Fibroblast of lung (primary cell): ENCODE data around the gene MAP6. TPM values are rescaled to one million over a fixed set of nuclear protein-coding genes. Genes with fewer than 3 reads are reported as not detected.

ENCODE experiments used
- DNase-seq, 2 donors: peaks; one replicate each; pipeline versions ENCODE4 v3.0.0 to v3.0.0-alpha.2; 2010; ENCODE audit warnings: low read depth in 2 of 2
- H2AFZ ChIP-seq: 2 replicates; pipeline ENCODE4 v1.5.1; 2012; ENCODE audit warnings: low read length, control low read depth, inconsistent platforms
- H3K27ac ChIP-seq: 2 replicates; pipeline ENCODE4 v1.5.1; 2011; ENCODE audit warnings: low read length, control low read depth; ENCODE audit not compliant: insufficient read depth
- H3K27me3 ChIP-seq: 2 replicates; pipeline ENCODE4 v1.5.1; 2011; ENCODE audit warnings: mild to moderate bottlenecking, low read length; ENCODE audit not compliant: control insufficient read depth, insufficient read depth
- H3K36me3 ChIP-seq: 2 replicates; pipeline ENCODE4 v1.5.1; 2011; ENCODE audit warnings: low read length; ENCODE audit not compliant: control insufficient read depth, insufficient read depth
- H3K4me1 ChIP-seq: 2 replicates; pipeline ENCODE4 v1.5.1; 2011; ENCODE audit warnings: low read length; ENCODE audit not compliant: control insufficient read depth, insufficient read depth; ENCODE audit errors: extremely low read depth
- H3K4me2 ChIP-seq: 2 replicates; pipeline ENCODE4 v1.5.1; 2011; ENCODE audit warnings: low read length, control low read depth; ENCODE audit not compliant: insufficient read depth; ENCODE audit errors: extremely low read depth
- H3K4me3 ChIP-seq, 4 experiments: fragments of 200-600 bp in 1 of 4; sonication (generic) in 1 of 4; replicated peaks in 1 of 4; 2 replicates each; pipeline ENCODE4 v1.5.1; 2011 to 2016; ENCODE audit warnings: low read length in 4 of 4, low read depth in 3 of 4, mild to moderate bottlenecking in 3 of 4, control low read depth in 2 of 4, inconsistent platforms in 1 of 4, mixed read lengths in 1 of 4; ENCODE audit not compliant: insufficient read depth in 1 of 4; ENCODE audit errors: control extremely low read depth in 1 of 4
- H3K79me2 ChIP-seq: 2 replicates; pipeline ENCODE4 v1.5.1; 2012; ENCODE audit warnings: mild to moderate bottlenecking, low read length, inconsistent platforms; ENCODE audit not compliant: control insufficient read depth, insufficient read depth
- H3K9ac ChIP-seq: 2 replicates; pipeline ENCODE4 v1.5.1; 2011; ENCODE audit warnings: mild to moderate bottlenecking, low read length, control low read depth; ENCODE audit not compliant: insufficient read depth
- H3K9me3 ChIP-seq: 2 replicates; pipeline ENCODE4 v1.5.1; 2012; ENCODE audit warnings: low read depth, low read length; ENCODE audit not compliant: control insufficient read depth, insufficient read depth
- H4K20me1 ChIP-seq: 2 replicates; pipeline ENCODE4 v1.5.1; 2011; ENCODE audit warnings: low read length; ENCODE audit not compliant: control insufficient read depth, insufficient read depth; ENCODE audit errors: extremely low read depth
- CTCF ChIP-seq, 2 donors: IDR thresholded peaks in 1 of 2; conservative IDR thresholded peaks in 1 of 2; 1 replicate in 1 of 2; 2 replicates in 1 of 2; pipeline ENCODE4 v1.5.1; 2011 to 2012; ENCODE audit warnings: low read length in 2 of 2, control low read depth in 1 of 2, inconsistent platforms in 1 of 2, low read depth in 1 of 2, mild to moderate bottlenecking in 1 of 2
- EZH2 ChIP-seq: IDR thresholded peaks from 2 replicates; pipeline ENCODE4 v1.5.1; 2012; ENCODE audit warnings: low read length, control low read depth, mild to moderate bottlenecking; ENCODE audit errors: missing control alignments
- polyA plus RNA-seq, 2 donors: library from polyadenylated mRNA; depleted of rRNA in 1 of 2; stranded (reverse) in 1 of 2; unstranded in 1 of 2; fragments of >200 nt; gene quantifications; 2 replicates each; pipeline ENCODE4 v1.2.1, GENCODE V29; 2011 to 2012; ENCODE audit warnings: missing spikeins in 1 of 2
- total RNA-seq: library from RNA; depleted of rRNA; stranded (reverse); fragments of >200 nt; gene quantifications from 2 replicates; pipeline ENCODE4 v1.2.1, GENCODE V29; 2014

MAP6 gene
- total and polyA plus RNA-seq, 2 donors (not counting 1 experiment from before 2014, with no cell fraction given): 0.17 to 1.0 TPM

DNA sequence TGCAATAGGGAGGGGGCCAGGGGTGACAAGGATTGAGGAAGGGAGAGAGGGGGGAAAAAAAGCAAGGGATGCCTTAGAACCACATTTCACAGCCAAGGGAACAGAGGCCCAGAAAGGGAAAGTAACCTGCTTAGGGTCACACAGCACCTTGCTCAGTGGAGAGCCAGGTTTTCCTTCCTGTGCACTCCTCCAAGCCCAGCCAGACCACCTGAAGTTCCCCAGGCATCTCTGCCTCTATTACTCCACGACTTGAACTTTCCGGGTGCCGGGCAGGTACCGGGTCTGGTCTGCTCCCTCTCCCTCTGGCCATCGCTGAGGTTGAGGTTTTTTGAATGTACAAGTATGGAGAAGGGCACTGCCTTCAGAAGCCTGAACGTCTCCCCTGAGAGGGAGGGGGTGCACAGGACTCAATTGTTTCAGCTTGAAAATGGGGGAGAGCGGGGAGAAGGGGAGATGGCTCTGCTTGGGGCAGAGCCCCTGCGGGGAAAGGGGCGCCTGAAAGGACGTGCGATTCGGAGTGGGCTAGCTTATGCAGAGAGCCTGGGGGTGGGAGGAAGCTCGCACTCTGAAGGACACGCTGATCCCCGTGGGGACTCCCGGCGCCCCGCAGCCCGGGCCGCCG, 107.3 kb downstream of the MAP6 start:
- Histone ChIP-seq H3K4me2 (peak overlapping the region; percentile 79), H3K4me1 (peaks cover 51% of the 10 kb centered on the region), H3K27me3 (no peaks in the 10 kb centered on the region), H3K4me3 (peak overlapping the region; percentile 47 to 99 (median 99)), H3K27ac (peak overlapping the region; percentile 91), H3K9me3 (no peaks in the 10 kb centered on the region), H3K36me3 (peaks cover 16% of the 10 kb centered on the region), H3K79me2 (peaks cover 48% of the 10 kb centered on the region), H3K9ac (peak overlapping the region; percentile 94), H4K20me1 (peaks cover 6% of the 10 kb centered on the region), H2AFZ (no peak overlapping the region)
- TF ChIP-seq CTCF (conservative IDR thresholded peaks at IDR 0.05 in 1 of 2, IDR thresholded peaks at IDR 0.05 in 1 of 2; ENCODE audit: low read depth in 1 of 2, low read length in 2 of 2) (no peak), EZH2 (no peak)
- DNase-seq: no peak

- H3K27ac ChIP-seq: no peak overlapping the region
Observed at GRCh38 chr11:75560644-75561043, 108.2 kb downstream of the MAP6 start.

More at GRCh38 chr11:75560644-75561043, 108.2 kb downstream of the MAP6 start:
- no peak overlapping the region for H3K4me2 ChIP-seq
- H4K20me1 ChIP-seq: peaks cover 2% of the 10 kb centered on the region
- no peaks in the 10 kb centered on the region for H3K27me3 ChIP-seq
- peak in 1 of 2 donors; percentile 74 for DNase-seq
- H3K4me3 ChIP-seq: no peak overlapping the region
- H3K9ac ChIP-seq: no peak overlapping the region
- H3K36me3 ChIP-seq: peaks cover 7% of the 10 kb centered on the region
- no peak overlapping the region for H2AFZ ChIP-seq
- peaks cover 39% of the 10 kb centered on the region for H3K79me2 ChIP-seq
- H3K4me1 ChIP-seq: peaks cover 43% of the 10 kb centered on the region
- TF ChIP-seq CTCF (conservative IDR thresholded peaks at IDR 0.05 in 1 of 2, IDR thresholded peaks at IDR 0.05 in 1 of 2; ENCODE audit: low read depth in 1 of 2, low read length in 2 of 2): no peak
- TF ChIP-seq EZH2: no peak
- H3K9me3 ChIP-seq: no peaks in the 10 kb centered on the region
